Urinary bladder (tissue), 4 donors: ENCODE measurements around the gene EEA1. TPM values are rescaled to one million over a fixed set of nuclear protein-coding genes. Genes with fewer than 3 reads are reported as not detected.

Experiments
- DNase-seq: peaks from one replicate; pipeline ENCODE4 v3.0.0-alpha.2; 2015; ENCODE audit errors: extremely low spot score
- H3K27ac ChIP-seq: one replicate; pipeline ENCODE4 v1.5.1; 2013; ENCODE audit warnings: low read depth, mild to moderate bottlenecking, moderate library complexity
- H3K36me3 ChIP-seq: one replicate; pipeline ENCODE4 v1.6.1; 2013; ENCODE audit warnings: mild to moderate bottlenecking, moderate library complexity; ENCODE audit not compliant: insufficient read depth
- H3K4me1 ChIP-seq: one replicate; pipeline ENCODE4 v1.6.1; 2013; ENCODE audit warnings: mild to moderate bottlenecking, moderate library complexity; ENCODE audit not compliant: insufficient read depth
- H3K4me3 ChIP-seq: one replicate; pipeline ENCODE4 v1.5.1; 2013; ENCODE audit warnings: low read depth, low read length
- WGBS: extraction: QIAGEN DNeasy Blood & Tissue Kit; methylation state at CpG from one replicate; pipeline ENCODE4 v1.1.7; 2013; 5-methylcytosine and 5-hydroxymethylcytosine counted together
- polyA plus RNA-seq: library from polyadenylated mRNA; stranded (reverse); fragments of 200-250 nt; gene quantifications from one replicate; pipeline ENCODE4 v1.2.3, GENCODE V29; 2013
- total RNA-seq: library from RNA; depleted of rRNA; stranded (reverse); fragments of >200 nt; gene quantifications from one replicate; pipeline ENCODE4 v1.2.3, GENCODE V29; 2014
- donor health status: healthy with polysubstance abuse.
- donor health status: healthy.

EEA1 gene
- total and polyA plus RNA-seq, 2 donors: 8.2 to 53.7 TPM

GRCh38 chr12:92736605-92737004 is 192.5 kb downstream of the EEA1 start:
- H3K27ac ChIP-seq: no peak overlapping the region
- no peaks in the 10 kb centered on the region for H3K36me3 ChIP-seq
- DNase-seq: no peak
- no peak overlapping the region for H3K4me3 ChIP-seq
- H3K4me1 ChIP-seq: no peaks in the 10 kb centered on the region
- WGBS: 51% methylated on average over 6 of the region's 6 CpGs

- Histone ChIP-seq H3K36me3 (no peaks in the 10 kb centered on the region), H3K4me1 (no peaks in the 10 kb centered on the region), H3K4me3 (no peak overlapping the region), H3K27ac (no peak overlapping the region)
- no peak for DNase-seq
- 43% methylated on average over 3 of the region's 3 CpGs for WGBS
Observed at GRCh38 chr12:92735131-92735721, 193.9 kb downstream of the EEA1 start.

GRCh38 chr12:92733661-92734060 is 195.4 kb downstream of the EEA1 start:
- Histone ChIP-seq H3K4me3 (no peak overlapping the region), H3K27ac (no peak overlapping the region), H3K4me1 (no peaks in the 10 kb centered on the region), H3K36me3 (no peaks in the 10 kb centered on the region)
- 75% methylated on average over 3 of the region's 3 CpGs for WGBS
- no peak for DNase-seq

- no peak for DNase-seq
- 81% methylated on average over 6 of the region's 6 CpGs for WGBS
- H3K36me3 ChIP-seq: no peaks in the 10 kb centered on the region
- H3K4me1 ChIP-seq: no peaks in the 10 kb centered on the region
- no peak overlapping the region for H3K4me3 ChIP-seq
- no peak overlapping the region for H3K27ac ChIP-seq
Observed at GRCh38 chr12:92733181-92733580, 195.9 kb downstream of the EEA1 start.

GRCh38 chr12:92732716-92733115 is 196.4 kb downstream of the EEA1 start:
- no peak for DNase-seq
- 87% methylated on average over 6 of the region's 6 CpGs for WGBS
- H3K4me3 ChIP-seq: no peak overlapping the region
- H3K36me3 ChIP-seq: no peaks in the 10 kb centered on the region
- no peak overlapping the region for H3K27ac ChIP-seq
- H3K4me1 ChIP-seq: no peaks in the 10 kb centered on the region

GRCh38 chr12:92732216-92732615 is 196.9 kb downstream of the EEA1 start:
- 65% methylated on average over 5 of the region's 5 CpGs for WGBS

GRCh38 chr12:92730758-92731157 is 198.3 kb downstream of the EEA1 start:
- no peak overlapping the region for H3K4me3 ChIP-seq
- no peak for DNase-seq
- WGBS: 86% methylated on average over 5 of the region's 5 CpGs

More at GRCh38 chr12:92732216-92732615, 196.9 kb downstream of the EEA1 start:
- Histone ChIP-seq H3K36me3 (no peaks in the 10 kb centered on the region), H3K4me1 (no peaks in the 10 kb centered on the region), H3K4me3 (no peak overlapping the region), H3K27ac (no peak overlapping the region)
- no peak for DNase-seq

GRCh38 chr12:92729773-92730305 is 199.3 kb downstream of the EEA1 start:
- Histone ChIP-seq H3K4me1 (no peaks in the 10 kb centered on the region), H3K27ac (no peak overlapping the region), H3K4me3 (no peak overlapping the region), H3K36me3 (no peaks in the 10 kb centered on the region)
- DNase-seq: no peak
- 43% methylated on average over 1 of the region's 1 CpG for WGBS

More at GRCh38 chr12:92730758-92731157, 198.3 kb downstream of the EEA1 start:
- Histone ChIP-seq H3K27ac (no peak overlapping the region), H3K4me1 (no peaks in the 10 kb centered on the region), H3K36me3 (no peaks in the 10 kb centered on the region)

GRCh38 chr12:92726850-92727249 is 202.2 kb downstream of the EEA1 start:
- no peak overlapping the region for H3K27ac ChIP-seq
- WGBS: 86% methylated on average over 4 of the region's 4 CpGs

GRCh38 chr12:92722897-92723296 is 206.2 kb downstream of the EEA1 start:
- H3K4me1 ChIP-seq: no peaks in the 10 kb centered on the region
- H3K27ac ChIP-seq: no peak overlapping the region
- no peak overlapping the region for H3K4me3 ChIP-seq
- H3K36me3 ChIP-seq: no peaks in the 10 kb centered on the region
- 73% methylated on average over 3 of the region's 3 CpGs for WGBS
- no peak for DNase-seq

More at GRCh38 chr12:92726850-92727249, 202.2 kb downstream of the EEA1 start:
- Histone ChIP-seq H3K36me3 (no peaks in the 10 kb centered on the region), H3K4me3 (no peak overlapping the region), H3K4me1 (no peaks in the 10 kb centered on the region)
- DNase-seq: no peak

GRCh38 chr12:92721656-92722055 is 207.4 kb downstream of the EEA1 start:
- no peak overlapping the region for H3K27ac ChIP-seq
- DNase-seq: no peak
- no peaks in the 10 kb centered on the region for H3K36me3 ChIP-seq
- WGBS: 80% methylated on average over 1 of the region's 1 CpG
- no peaks in the 10 kb centered on the region for H3K4me1 ChIP-seq
- no peak overlapping the region for H3K4me3 ChIP-seq

GRCh38 chr12:92721130-92721529 is 208.0 kb downstream of the EEA1 start:
- no peak overlapping the region for H3K4me3 ChIP-seq
- no peaks in the 10 kb centered on the region for H3K36me3 ChIP-seq
- no peaks in the 10 kb centered on the region for H3K4me1 ChIP-seq
- DNase-seq: no peak
- 77% methylated on average over 8 of the region's 8 CpGs for WGBS
- no peak overlapping the region for H3K27ac ChIP-seq
